A673 (cell line): Measurements from ENCODE around the gene AGMAT.

Source experiments
- CTCF ChIP-seq: fragments of 300-800, 200-600 bp; sonication (generic); conservative IDR thresholded peaks from 2 replicates; pipeline ENCODE4 v1.5.1; 2017; ENCODE audit warnings: low read depth, mild to moderate bottlenecking, antibody characterized with exemption, low read length, moderate library complexity, mixed read lengths
- EZH2 ChIP-seq: fragments of 200-600 bp; sonication (generic); IDR thresholded peaks from 2 replicates; pipeline ENCODE4 v1.6.1; 2017; ENCODE audit warnings: borderline replicate concordance, low read depth, mild to moderate bottlenecking, mixed read lengths, antibody characterized with exemption, low read length; ENCODE audit not compliant: poor library complexity, severe bottlenecking

- TF ChIP-seq CTCF, result no peak
- no peak for TF ChIP-seq EZH2
Observed at GRCh38 chr1:15524283-15525049, 60.4 kb downstream of the AGMAT start.
